GM12878 (cell line): Measurements from ENCODE around the gene TNRC6C.

Experiments
- NRF1 ChIP-seq: conservative IDR thresholded peaks from 2 replicates; pipeline ENCODE4 v1.6.1; 2011; ENCODE audit warnings: mild to moderate bottlenecking, low read depth, low read length, improper control_type of control experiment
- RAD21 ChIP-seq: IDR thresholded peaks from 2 replicates; pipeline ENCODE4 v1.6.1; 2011; ENCODE audit warnings: mild to moderate bottlenecking, low read depth, low read length, moderate library complexity; ENCODE audit not compliant: insufficient read depth
- SMC3 ChIP-seq: IDR thresholded peaks from 2 replicates; pipeline ENCODE4 v1.6.1; 2011; ENCODE audit warnings: low read length, improper control_type of control experiment, borderline replicate concordance
- SPI1 ChIP-seq: IDR thresholded peaks from 2 replicates; pipeline ENCODE4 v1.6.1; 2011; ENCODE audit warnings: low read depth, mild to moderate bottlenecking, low read length, moderate library complexity, borderline replicate concordance; ENCODE audit not compliant: insufficient read depth
- TF ChIP-seq, protein P1 (sequence below), 3 experiments: IDR thresholded peaks in 2 of 3; conservative IDR thresholded peaks in 1 of 3; 2 replicates each; pipeline ENCODE4 v1.5.1; 2011; ENCODE audit warnings: low read depth in 3 of 3, low read length in 3 of 3, mild to moderate bottlenecking in 3 of 3, control low read depth in 2 of 3, moderate library complexity in 2 of 3, inconsistent platforms in 1 of 3, mixed read lengths in 1 of 3; ENCODE audit not compliant: control insufficient read depth in 2 of 3, insufficient read depth in 1 of 3; ENCODE audit errors: extremely low read depth in 1 of 3

DNA sequence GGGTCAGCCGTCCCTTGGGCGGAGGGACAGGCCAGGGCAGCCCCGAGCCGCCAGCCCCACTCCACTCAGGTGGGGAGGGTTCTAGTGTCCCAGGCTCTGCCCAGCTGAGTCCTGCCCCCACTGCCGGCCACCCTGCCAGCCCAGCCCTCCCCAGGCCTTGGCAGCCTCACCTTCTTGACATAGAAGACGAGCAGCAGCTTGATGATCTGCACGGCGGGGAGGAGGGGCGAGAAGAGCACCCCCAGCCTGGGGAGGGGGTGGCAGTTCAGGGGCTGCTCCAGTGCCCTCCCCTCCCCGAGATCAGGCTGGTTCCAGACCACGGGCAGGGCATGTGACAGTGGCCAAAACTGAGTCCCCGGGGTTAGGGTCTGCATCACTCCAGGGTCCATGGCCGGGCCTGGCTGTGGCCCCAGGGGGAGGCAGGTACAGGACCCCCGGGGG is 160.3 kb downstream of the TNRC6C start:
- TF ChIP-seq, protein P1, sequence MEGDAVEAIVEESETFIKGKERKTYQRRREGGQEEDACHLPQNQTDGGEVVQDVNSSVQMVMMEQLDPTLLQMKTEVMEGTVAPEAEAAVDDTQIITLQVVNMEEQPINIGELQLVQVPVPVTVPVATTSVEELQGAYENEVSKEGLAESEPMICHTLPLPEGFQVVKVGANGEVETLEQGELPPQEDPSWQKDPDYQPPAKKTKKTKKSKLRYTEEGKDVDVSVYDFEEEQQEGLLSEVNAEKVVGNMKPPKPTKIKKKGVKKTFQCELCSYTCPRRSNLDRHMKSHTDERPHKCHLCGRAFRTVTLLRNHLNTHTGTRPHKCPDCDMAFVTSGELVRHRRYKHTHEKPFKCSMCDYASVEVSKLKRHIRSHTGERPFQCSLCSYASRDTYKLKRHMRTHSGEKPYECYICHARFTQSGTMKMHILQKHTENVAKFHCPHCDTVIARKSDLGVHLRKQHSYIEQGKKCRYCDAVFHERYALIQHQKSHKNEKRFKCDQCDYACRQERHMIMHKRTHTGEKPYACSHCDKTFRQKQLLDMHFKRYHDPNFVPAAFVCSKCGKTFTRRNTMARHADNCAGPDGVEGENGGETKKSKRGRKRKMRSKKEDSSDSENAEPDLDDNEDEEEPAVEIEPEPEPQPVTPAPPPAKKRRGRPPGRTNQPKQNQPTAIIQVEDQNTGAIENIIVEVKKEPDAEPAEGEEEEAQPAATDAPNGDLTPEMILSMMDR (IDR thresholded peaks at IDR 0.05 in 2 of 3, conservative IDR thresholded peaks at IDR 0.05 in 1 of 3; ENCODE audit: control insufficient read depth in 2 of 3, extremely low read depth in 1 of 3, insufficient read depth in 1 of 3, low read depth in 3 of 3, low read length in 3 of 3), result no peak
- TF ChIP-seq RAD21, result no peak
- TF ChIP-seq NRF1, result no peak
- no peak for TF ChIP-seq SMC3
- TF ChIP-seq SPI1, result no peak
